DMS153 treated with DMSO at 0.1 percent for 48 hours (cell line): Measurements from ENCODE around the gene KRTAP10-2.
"Not testable (repeated sequence)": the region's sequence is repeated elsewhere in the genome, so short reads cannot be mapped to it uniquely, and the experiment has no call there.

ENCODE experiments used
- DNase-seq: peaks from one replicate; lab custom pipeline; 2025; ENCODE audit not compliant: unreplicated experiment; lab: John Stamatoyannopoulos, UW

Gene KRTAP10-2, protein sequence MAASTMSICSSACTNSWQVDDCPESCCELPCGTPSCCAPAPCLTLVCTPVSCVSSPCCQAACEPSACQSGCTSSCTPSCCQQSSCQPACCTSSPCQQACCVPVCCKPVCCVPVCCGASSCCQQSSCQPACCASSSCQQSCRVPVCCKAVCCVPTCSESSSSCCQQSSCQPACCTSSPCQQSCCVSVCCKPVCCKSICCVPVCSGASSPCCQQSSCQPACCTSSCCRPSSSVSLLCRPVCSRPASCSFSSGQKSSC

DNA sequence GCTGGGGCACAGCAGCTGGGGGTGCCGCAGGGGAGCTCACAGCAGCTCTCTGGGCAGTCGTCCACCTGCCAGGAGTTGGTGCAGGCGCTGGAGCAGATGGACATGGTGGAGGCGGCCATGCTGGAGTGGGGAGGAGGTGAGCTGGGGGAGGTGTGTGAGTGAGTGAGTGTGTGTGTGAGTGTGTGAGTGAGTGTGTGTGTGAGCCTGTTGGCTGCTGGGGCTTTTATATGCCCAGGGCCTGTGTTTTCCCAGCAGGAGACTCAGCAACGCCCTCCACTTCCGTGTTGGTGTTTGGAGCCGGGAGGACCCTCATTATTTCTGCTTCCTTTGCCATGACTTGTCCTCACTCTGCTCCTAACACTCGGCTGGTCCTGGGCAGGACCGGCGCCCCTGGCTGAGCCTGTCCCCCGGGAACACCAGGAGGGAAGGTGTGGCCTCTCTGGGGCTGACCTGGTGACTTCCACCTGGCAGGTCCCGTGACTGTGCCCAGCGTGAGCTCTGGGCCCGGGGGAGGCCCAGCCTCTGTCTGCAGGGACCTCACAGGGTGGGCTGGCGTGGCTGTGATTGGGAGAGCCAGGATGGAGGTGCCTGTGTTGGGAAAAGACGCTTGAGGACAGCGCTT, at the start of gene KRTAP10-2:
KRTAP10-2 (minus strand) TSS at position 166 of the 622 bp plus-strand sequence; CDS start at position 119, 47 bp downstream.
- no peak for DNase-seq

DNA sequence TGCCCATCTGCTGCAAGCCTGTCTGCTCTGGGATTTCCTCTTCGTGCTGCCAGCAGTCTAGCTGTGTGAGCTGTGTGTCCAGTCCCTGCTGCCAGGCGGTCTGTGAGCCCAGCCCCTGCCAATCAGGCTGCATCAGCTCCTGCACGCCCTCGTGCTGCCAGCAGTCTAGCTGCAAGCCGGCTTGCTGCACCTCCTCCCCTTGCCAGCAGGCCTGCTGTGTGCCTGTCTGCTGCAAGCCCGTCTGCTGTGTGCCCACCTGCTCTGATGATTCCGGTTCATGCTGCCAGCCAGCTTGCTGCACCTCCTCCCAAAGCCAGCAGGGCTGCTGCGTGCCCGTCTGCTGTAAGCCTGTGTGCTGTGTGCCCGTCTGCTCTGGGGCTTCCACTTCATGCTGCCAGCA, 49.8 kb upstream of the KRTAP10-2 start:
- DNase-seq, result not testable (repeated sequence)

DNA sequence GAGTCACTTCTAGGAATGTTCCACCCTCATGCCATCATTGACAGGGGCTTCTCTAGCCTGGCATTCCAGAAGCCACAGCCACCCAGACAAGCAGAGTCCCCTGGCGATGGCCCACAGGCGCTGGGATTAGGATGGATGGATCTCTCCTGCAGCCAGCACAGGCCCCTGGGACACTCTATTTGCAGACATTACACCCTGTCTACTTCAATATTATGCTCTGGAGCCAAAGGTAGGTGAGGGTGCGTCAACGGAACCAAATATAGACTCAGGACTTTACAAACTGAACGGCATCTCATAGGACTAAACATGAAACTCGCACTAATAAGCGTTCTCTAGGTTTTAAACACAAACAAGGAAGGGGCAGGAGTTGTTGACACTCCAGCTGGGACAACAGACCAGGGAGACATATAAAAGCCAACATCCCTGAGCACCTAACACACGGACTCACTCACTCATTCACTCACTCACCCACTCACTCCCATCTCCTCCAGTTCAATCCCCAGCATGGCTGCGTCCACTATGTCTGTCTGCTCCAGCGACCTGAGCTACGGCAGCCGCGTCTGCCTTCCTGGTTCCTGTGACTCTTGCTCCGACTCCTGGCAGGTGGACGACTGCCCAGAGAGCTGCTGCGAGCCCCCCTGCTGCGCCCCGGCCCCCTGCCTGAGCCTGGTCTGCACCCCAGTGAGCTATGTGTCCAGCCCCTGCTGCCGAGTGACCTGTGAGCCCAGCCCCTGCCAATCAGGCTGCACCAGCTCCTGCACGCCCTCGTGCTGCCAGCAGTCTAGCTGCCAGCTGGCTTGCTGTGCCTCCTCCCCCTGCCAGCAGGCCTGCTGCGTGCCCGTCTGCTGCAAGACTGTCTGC, 49.0 kb upstream of the KRTAP10-2 start, which contains the start of gene KRTAP10-7:
KRTAP10-7 (plus strand) TSS at position 480 of the 861 bp plus-strand sequence; CDS start at position 505, 25 bp downstream.
- not testable (repeated sequence) for DNase-seq

DNA sequence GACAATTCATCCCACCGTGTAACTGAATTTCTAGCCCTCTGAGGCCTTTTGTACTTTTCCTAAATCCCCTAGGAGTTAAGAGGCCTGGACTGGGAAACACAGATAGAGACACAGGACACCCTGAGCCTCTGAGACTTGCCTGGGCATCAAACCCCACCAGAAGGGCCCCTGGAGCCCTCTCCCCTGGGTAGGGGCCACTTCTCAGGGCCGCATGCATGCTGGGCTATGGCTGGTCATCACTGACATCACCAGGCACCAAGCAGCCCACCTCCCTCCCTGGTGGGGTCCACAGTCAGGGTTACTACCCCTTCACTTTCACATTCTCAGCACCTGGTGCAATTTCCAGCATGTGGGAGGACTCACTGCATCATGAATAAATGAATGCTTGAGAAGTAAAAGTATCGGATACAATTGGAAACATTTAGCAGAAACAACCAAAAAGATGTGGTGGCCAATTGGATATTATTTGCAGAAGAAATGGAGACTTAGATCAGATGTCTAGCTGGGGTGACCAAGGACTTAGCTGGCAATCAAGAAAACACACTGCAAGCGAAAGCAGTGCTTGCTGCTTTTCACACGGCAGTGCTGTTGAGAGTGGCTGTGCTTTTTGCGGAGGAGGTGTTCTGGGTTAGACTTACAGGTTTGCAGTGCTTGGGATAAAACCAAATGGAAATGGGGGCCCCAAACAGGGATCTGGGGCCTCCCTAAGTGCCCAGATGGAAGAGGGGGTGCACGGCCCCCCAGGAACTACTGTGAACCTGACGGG, 48.1 kb upstream of the KRTAP10-2 start:
- DNase-seq, result no peak

DNA sequence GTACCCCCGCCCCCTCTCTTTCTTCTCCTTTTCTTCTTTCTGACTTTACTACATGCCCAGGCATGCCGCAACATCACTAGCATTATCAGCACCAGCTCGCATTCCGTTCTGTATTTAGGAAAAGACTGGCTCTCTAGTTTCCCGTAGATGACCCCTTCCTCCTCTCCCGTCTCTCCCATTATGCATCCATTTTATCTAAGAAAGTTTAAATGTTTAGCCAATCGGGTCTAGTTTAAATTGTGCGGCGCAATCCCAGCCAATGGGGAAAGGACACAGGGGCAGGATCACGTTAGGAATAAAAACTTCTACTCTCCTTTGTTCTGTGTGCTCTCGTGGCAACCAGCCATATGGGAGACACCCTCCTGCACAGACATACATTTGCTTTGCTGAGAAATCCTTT, 46.8 kb upstream of the KRTAP10-2 start:
- DNase-seq, result no peak

DNA sequence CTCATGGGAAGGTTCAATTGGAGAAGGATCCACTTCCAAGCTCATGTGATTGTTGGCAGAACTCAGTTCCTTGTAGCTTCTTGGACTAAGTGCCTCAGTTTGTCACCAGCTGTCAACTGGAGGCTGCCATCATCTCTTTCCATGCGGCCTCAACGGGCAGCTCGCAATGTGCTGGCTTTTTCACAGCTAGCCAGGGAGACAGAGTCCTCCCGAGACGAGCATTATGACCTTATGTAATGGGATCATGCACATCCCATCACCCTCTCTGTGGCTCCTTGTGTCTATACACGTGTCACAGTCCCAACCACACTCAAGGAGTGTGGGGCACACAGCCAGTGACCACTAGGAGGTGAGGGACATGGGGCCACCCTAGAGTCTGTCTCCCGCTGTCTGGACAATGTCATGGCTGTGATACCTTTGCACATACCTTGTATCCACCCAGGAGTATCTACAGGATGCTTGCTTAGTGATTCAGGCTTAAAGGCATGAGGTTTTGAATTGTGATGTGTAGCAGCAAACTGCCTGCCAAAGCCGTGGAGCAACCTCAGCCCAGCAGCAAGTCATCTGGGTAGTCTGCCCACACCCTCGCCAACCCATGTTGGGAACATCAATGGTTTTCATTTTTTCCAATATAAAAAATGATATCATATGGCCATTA, 44.9 kb upstream of the KRTAP10-2 start:
- DNase-seq, result no peak

DNA sequence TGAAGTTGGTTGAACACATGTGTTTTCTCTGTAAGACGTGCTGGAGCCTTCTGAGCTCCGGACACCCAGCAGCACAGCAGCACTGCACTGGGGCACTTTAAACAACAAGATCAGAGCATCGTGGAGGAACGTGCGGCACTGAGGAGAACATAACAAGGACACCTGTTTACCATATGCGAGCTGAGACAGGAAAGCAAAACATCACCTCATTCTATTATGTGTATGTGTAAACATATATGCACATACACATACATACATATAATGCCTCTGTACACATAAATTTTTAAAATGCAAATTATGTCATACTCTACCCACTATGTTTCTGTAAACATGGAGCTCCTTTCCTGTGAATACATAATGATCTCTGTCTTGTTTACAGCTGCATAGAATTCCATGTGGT, 44.2 kb upstream of the KRTAP10-2 start:
- DNase-seq, result no peak

DNA sequence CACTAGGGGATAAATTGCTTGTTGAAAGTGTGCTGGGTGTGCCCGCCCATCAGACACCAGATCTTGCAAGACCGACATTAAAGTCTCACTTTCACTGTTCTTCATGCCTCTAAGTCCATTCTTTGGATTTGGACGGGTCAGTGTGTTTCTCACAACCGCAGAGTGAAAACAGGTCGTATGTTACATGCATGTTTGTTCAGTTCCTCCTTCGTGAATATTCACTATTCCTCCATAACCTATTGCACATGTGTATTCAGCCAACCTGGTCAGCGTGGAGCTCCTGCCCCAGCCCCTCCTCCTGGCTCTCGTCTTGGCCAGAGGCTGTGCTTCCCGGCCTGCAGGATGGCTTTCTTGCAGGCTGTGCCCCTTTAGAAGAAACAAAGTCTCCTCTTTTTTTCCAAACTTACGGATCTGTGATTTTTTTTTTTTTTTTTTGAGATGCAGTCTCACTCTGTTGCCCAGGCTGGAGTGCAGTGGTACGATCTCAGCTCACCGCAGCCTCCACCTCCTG, 43.2 kb upstream of the KRTAP10-2 start:
- no peak for DNase-seq

DNA sequence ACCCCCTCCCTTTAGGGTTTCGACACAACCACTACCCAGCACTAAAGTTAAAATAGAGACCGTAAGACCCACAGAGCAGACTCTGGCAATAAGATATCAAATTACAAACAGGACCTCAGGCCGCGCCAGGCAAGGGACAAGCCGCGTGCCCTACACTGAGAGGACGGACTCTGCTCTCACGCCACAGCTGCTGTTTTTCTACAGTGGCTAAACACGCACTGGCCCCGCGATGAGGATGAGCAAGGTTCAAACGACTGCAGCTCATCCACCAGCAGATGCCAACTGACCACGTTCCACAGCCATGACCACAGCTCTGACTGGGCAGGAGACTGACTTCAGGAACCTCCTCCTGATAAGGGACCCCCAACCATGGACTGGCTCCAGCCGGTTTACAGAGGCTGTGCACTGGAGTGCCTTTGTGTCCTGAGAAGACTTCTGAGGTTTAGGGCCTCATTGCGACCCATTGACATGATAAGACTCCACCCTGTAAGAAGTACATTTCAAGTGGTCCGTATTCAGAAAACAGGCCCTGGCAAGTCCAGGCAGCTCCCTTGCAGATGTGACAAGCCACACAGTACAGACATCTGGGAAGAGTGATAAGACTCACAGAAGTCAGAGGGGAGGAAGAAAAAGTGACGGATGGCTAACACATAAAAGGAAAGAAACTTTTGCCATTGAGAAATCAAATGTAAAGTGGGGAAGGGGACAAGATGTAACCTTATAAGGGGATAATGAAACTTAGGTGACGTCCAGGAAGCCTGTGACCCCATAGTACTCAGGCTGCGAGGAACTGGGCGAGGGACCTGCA, 42.5 kb upstream of the KRTAP10-2 start:
- DNase-seq, result no peak

DNA sequence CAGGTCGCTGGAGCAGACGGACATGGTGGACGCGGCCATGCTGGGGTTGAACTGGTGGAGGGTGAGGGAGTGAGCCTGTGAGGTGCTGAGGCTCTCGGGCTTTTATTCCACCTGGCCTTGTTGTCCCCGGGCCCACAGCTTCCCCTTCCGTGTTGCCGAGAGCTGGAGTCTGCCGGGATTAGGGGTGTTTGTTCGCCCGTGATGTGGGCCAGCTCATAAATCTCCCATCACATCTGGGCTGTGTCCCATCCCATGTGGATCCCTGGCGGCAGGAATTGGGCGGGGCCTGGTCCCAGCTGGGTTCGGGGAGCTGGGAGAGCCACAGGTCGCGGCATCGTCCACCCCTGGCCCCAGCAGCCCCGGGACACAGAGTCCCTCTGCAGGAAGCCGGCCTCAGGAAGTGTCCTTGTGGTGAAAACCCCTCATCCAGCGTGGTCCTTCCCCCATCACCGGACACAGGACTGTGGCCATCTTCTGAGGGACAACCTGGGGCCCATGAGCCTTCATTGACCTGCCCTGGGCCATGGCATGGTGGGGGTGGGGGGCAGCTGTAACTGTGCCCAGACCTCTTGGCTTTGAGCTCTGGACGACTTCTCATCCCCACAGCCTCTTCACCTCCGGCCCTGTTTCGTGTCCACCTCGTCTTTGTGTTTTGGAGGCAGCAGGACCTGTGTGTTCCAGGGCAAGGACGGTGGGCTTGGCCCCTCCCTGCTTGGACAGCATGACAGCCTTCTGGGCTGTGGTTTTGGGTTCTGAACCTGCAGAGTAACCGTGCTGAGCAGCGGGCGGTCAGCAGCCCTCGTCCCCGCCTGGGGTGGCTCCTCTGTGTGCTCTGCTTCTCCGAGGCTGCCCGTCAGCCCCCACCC, 41.4 kb upstream of the KRTAP10-2 start, which contains the start of gene KRTAP10-6:
KRTAP10-6 (minus strand) TSS at position 60 of the 866 bp plus-strand sequence; CDS start at position 39, 21 bp downstream.
- no peak for DNase-seq

DNA sequence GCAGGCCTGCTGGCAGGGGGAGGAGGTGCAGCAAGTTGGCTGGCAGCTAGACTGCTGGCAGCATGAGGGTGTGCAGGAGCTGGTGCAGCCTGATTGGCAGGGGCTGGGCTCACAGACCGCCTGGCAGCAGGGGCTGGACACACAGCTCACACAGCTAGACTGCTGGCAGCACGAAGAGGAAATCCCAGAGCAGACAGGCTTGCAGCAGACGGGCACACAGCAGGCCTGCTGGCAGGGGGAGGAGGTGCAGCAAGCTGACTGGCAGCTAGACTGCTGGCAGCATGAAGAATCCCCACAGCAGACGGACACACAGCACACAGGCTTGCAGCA, 40.5 kb upstream of the KRTAP10-2 start:
- DNase-seq, result not testable (repeated sequence)

DNA sequence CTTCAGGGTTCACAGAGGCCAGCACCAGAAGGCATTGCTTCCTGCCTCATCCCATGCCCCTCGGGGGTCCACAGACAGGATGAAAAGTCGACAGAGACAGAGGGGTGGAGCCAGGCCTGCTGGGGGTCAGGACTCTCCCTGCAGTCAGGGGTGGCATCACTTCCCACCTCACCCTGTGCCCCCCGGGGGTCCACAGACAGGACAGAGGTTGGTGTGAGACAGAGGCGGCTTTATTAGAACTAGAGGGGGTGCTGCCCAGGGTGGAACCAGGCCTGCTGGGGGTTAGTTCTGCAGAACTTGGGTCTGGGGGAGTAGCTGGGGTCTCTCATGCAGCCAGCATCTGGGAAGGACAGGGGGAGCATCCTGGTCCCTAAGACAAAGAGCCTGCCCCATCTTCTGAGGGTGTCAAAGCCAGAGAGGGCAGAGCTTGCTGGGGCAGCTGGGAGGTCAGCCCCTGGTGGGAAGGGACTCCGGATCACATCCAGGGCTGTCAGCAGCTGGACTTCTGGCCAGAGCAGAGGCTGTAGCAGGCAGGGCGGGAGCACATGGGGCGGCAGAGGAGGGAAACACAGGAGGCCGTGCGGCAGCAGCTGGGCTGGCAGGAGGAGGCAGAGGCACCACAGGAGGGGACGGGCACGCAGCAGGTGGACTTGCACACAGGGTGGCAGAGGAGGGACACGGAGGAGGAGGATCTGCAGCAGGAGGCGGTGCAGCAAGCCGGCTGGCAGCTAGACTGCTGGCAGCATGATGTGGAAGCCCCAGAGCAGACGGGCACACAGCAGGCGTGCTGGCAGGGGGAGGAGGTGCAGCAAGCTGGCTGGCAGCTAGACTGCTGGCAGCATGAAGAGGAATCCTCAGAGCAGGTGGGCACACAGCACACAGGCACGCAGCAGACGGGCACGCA, 39.8 kb upstream of the KRTAP10-2 start:
- not testable (repeated sequence) for DNase-seq

DNA sequence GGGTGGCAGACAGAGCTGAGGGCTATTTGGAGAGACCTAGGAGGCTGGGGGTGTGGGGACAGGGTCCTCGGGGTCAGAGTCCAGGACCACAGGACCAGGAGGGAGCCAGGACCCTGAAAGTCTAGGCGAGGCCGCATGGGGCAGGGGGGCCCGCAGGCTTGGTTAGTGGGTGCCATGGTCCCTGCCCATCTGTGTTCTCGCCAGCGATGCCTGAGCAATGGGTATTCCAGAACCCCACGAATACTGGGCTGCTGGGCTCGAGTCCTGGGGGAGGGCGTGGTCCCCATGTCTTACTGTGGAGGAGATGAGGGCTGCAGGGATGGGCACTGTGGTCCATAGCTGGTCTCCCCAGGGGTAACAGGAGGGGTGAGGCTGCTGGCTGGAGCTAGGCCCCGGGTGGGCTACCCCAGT, 39.0 kb upstream of the KRTAP10-2 start:
- DNase-seq, result no peak

DNA sequence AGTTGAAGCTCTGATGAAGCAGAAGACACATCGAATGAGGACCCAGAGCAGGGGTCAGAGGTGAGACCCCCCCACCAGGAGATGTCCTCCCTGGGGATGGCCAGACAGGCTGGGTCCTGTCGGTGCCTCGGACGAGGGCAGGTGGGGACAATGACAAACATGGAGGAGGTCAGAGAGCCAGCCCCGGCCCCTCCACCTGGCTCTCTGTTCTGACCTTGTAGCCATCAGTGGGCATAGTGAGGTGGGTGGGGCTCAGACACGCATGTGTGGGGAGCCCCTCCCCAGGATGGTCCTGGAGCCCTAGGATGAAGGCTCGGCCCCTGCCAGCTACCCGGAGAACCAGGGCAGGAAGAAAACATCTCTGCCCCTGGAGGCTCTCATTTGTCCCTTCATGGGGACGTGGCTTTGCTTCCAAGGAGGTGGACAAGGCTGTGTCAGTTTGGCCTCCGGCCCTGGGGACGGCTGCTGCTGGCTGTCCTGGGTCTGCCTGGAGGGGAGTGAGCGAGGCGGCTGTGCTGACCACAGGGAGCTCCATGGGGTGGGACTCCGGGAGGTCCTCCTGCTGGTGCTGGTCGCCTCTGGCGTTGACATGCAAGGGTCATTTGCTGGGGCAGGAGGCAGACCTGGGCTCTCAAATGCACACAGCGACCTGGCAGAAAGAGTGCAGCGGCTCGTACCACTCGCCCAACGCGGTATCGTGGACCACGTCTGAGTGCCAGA, 38.4 kb upstream of the KRTAP10-2 start:
- no peak for DNase-seq

DNA sequence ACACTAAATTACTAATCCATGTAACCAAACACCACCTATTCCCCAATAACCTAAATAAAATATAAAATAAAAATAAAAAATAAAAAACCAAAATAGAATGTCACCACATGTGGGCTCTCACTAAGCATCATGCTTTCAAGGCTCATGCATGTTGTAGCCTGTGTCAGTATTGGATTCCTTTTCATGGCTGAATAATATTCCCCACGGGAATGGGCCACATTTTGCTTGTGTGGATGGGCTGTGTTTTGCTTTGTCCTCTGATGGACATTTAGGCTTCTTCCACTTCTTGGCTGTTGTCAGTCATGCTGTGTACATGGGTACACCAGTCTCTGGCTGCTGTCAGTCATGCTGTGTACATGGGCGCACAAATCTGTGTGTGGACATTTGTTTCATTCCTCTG, 37.8 kb upstream of the KRTAP10-2 start:
- DNase-seq, result no peak

DNA sequence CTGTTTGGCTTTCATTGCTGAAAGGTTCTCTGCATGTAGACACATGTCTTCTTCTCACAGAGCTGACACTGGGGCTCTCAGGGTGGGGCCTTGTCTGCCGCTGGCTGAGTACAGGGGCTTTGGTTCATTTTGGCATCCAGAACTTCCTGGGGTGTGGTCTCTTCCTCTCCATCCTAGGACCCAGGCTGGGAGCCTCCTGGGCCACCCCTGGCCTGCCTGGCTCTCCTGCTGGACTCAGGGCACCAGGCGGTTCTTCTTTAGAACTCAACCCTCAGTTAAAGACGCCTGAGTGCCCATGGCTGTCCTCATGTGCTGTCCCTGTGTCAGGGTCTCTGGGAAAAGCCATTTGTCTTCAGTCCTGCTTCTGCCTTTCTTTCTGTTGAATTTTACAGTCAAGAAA, 34.6 kb upstream of the KRTAP10-2 start:
- DNase-seq, result no peak

DNA sequence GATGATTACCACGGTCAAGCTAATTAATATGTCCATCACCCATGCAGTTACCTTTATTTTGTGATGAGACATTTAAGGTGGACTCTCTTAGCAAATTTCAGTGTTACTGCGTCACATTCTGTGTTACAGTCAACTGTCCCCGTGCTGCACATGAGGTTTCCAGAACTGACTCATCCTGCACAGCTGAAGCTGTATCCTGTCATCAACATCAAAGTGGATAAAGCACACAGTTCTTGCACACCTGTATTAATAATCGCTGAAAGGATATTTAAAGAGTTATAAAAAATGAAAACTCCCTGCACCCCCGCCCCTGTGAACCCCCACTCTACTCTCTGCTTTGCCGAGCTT, 32.5 kb upstream of the KRTAP10-2 start:
- DNase-seq, result no peak
